Measurements from ENCODE around the gene RBMX.
"Not testable (repeated sequence)": the region's sequence is repeated elsewhere in the genome, so short reads cannot be mapped to it uniquely, and the experiment has no call there.

RBMX gene

DNA sequence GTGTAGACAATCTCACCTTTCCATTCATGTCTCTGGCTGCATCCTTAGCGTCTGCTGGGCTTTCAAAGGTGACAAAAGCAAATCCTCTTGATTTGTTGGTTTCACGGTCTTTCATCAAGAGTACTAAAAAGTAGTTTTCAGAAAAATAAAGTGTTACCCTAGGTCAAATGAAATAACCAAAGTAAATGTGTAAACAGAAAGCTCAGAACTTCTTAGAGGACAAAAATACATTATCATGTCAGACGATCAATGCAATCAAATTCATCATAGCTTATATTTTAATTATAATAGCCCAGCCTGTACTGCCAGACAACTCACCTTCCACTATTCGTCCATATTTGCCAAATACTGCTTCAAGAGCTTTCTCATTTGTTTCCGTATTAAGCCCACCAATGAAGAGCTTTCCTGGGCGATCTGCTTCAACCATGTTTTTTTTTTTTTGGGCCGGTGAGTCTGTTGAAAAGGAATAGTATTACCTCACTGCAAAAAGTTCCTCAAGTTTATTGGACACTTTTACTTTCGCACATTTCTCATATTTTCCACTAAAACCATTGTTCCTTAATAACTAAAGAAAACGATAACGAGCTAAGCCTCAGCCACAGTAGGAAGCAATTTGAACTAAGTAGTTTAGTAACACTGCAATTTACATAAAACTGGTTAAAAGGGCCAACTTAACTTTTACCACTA is 1.4 kb downstream of the RBMX start:
- in situ Hi-C loops (cut with HindIII; ENCODE audit: low sequenced_read_pairs) = no loop called here

DNA sequence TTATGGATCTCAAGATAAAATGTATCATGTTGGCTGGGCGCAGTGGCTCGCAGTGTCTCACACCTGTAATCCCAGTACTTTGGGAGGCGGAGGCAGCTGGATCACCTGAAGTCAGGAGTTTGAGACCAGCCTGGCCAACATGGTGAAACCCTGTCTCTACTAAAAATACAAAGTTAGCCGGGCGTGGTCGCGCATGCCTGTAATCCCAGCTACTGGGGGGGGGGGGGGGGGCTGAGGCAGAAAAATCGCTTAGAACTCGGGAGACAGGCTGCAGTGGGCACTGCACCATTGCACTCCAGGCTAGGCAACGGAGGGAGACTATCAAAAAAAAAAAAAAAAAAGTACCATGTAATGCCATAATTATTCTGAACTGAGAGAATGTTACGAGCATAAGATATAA is 2.1 kb downstream of the RBMX start:
- in situ Hi-C loops (cut with HindIII; ENCODE audit: low sequenced_read_pairs) = no loop called here

DNA sequence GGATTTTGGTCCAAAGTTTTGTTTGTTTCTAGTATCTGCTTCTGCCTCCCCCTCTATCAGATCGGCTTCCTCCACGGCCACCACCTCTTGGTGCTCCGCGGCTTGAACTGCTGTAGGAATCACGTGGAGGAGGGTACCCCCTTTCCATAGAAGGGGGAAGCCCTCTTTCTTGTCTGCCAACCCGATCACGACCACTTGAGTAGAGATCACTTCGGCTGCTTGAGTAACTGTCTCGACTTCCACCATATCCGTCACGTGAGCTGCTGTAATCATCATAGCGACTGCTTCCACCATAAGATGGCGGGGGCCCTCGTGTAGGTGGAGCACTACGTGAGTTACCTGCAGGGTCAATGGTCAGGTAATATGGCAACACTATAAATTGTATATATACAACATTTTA is 6.4 kb downstream of the RBMX start:
- in situ Hi-C loops (cut with HindIII; ENCODE audit: low sequenced_read_pairs) = not testable (repeated sequence)

DNA sequence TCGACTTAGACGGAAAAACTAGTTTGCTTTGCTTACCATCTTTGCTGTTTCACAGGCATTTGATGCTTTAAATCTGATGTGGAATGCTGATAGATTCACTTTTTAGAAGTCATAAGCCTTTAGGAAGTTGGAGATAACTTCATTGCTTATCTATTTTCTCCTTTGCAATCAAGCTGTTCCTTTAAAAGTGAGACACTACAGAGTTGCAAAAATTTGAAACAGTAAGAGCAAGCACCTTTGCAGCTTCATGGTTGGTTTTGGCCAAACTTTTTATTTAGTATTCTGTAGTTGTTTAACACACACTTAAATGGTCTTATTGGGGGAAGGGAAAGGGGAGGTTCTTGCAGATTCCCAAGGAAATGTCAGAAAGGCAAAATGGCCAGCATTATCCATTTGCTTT is 7.3 kb downstream of the RBMX start:
- in situ Hi-C loops (cut with HindIII; ENCODE audit: low sequenced_read_pairs) = not testable (repeated sequence)

DNA sequence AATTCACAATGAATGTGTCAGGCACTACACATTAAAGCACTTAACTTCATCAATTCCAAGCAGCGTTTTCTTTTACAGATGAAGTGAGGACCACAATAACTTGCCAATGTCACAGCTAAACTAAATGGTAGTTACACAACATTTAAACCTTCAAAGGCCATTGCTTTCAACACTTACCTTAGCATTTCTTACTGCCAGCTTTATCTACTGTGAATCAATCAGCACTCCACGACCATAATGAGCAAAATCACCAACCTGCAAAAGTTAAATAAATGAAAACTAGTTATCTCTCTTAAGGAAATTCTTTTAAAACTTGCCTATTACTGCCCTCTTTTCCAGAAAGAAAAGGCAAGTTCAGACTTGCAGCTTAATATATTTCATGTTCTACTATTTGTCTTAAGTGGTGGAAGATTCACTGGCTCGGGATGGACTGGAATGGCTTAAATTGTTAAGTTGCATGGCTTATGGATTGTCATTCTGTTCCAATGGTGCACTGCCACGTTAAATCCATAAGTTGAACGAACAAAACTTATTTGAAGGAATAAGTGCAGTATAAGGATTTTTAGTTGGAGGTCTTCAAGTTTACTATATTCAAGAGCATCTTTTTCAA is 8.3 kb downstream of the RBMX start:
- in situ Hi-C loops (cut with HindIII; ENCODE audit: low sequenced_read_pairs) = no loop called here

DNA sequence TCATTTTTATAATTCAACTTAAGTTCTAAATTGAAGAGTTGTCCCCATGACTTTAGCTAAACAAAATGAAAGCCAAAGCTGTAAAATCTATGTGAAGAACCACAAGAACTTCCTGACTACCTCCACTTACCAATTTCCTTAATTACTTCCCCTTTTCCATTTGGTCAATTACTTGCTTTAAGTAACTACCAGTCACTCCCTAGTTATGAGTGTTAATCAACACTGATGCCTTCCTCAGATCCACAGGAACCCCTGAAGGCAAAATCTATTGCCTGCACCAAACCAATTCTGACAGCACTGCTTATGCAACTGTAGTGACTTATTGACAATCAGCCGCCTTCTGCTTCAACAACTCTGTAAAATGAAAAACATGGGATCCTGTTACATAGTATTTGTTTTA is 10.5 kb downstream of the RBMX start:
- in situ Hi-C loops (cut with HindIII; ENCODE audit: low sequenced_read_pairs) = no loop called here

DNA sequence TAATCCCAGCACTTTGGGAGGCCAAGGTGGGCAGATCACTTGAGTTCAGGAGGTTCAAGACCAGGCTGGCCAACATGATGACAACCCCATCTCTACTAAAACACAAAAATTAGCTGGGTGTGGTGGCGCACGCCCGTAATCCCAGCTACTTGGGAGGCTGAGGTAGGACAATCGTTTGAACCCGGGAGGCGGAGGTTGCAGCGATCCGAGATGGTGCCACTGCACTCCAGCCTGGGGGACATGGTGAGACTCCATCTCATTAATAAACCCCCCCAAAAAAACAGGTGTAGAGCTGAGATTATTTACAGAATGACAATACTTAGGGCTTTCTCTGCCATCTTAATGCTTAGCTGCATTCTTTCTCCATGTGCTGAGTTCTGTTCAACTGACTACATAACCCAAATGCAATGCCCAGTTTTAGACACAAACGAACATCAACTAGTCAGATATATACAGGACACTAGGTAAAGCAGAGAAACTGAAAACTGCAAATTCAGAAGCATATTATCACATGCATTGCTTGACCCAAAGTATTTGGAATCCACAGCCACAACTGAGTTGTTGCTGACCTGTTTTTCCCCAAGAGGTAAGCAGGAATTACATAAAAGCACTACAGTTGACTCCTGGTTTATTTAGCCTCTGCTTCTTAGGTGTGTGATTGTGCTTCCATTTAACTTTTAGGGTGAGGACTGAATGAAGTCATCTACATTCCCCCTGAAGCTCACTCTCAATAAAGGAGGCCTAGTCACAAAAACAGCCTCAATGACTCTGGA is 12.1 kb downstream of the RBMX start:
- in situ Hi-C loops (cut with HindIII; ENCODE audit: low sequenced_read_pairs) = no loop called here

DNA sequence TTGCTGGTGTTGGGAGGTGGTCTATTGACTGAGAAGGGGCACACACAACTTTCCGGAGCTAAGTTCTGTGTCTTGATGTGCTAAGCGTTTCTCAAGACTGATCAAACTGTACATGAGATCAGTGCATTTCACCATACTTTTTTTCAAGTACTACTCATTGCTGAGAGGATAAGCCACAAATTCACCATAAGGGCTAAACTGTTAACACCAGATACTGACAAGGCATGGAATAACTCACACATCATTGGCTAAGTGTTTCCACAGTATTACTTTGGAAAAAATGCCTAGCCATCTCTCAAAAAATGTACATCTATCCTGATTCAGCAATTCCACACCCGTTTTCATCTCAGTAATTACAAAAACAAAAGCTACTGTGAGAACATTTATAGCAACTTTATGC is 13.0 kb downstream of the RBMX start:
- in situ Hi-C loops (cut with HindIII; ENCODE audit: low sequenced_read_pairs) = no loop called here

DNA sequence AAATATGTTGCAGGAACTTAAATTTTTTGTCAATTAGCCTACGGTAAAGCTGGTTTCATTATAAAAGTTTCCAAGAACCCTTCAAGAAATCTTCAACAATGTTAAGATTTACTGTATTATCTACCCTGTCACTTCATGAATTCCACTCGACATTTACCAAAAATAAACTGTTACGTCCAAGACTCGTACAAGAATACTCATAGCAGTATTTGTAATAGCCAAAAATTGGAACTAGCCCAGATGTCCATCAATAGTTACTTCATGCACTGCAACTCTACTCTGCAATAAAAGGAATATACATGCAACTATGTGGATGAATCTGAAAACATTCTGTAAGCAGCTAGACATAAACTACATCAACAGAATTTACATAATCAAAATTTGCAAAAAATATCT is 13.4 kb downstream of the RBMX start:
- in situ Hi-C loops (cut with HindIII; ENCODE audit: low sequenced_read_pairs) = no loop called here

DNA sequence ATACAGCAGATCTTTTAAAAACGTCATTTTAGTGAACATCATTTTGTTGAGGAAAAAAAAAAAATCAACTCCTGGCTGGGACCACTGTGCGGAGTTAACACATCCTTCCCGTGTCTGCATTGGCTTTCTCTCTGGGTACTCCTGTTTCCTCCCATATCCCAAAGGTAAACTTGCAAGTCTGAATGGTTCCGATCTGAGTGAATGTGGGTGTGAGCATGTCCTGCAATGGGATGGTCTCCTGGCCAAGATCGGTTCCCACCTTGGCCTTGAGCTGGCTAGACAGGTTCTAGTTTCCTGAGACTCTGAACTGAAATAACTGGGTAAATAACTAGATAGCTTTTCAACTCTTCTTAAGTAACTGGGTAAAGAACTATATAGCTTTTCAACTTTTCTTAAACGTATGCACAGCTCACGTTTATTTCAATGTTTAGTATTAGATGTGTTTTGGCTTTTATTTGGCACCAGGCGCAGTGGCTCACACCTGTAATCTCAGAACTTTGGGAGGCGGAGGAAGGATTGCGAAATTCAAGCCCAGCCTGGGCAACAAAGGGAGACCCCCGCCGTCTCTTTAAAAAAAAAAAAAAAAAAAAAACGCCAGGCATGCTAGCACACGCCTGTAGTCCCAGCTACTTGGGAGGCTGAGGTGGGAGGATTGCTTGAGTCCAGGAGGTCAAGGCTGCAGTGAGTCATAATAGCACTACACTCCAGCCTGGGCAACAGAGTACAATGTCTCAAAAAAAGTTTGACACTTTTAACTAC is 14.0 kb downstream of the RBMX start:
- in situ Hi-C loops (cut with HindIII; ENCODE audit: low sequenced_read_pairs) = no loop called here

DNA sequence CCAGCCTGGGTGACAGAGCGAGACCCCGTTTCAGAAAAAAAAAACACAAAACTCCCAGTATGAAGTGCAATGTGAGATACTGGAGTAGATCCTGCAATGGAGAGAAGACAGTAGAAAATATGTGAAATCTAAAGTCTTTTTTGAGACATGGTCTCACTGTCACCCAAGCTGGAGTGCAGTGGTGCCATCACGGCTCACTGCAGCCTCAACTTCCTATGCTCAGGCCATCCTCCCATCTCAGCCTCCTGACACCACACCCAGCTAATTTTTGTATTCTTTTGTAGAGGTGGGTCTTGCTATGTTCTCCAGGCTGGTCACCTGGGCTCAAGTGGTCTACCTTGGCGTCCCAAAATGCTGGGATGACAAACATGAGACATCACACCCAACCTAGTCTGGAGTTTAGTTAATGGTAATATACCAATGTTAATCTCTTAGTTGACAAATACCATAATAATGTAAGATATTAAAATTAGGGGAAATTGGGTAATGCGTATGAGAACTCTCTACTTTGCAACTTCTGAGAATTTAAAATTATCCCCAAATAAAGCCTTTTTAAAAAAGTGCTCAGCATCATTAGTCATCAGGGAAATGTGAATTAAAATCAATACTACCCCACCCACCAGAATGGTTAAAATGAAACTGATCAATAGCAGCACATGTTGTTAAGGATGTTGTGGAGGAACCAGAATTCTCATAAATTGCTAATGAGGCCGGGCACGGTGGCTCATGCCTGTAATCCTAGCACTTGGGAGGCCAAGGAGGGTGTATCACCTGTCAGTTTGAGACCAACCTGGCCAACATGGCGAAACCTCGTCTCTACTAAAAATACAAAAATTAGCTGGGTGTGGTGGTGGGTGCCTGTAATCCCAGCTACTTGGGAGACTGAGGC is 15.0 kb downstream of the RBMX start:
- in situ Hi-C loops (cut with HindIII; ENCODE audit: low sequenced_read_pairs) = no loop called here

DNA sequence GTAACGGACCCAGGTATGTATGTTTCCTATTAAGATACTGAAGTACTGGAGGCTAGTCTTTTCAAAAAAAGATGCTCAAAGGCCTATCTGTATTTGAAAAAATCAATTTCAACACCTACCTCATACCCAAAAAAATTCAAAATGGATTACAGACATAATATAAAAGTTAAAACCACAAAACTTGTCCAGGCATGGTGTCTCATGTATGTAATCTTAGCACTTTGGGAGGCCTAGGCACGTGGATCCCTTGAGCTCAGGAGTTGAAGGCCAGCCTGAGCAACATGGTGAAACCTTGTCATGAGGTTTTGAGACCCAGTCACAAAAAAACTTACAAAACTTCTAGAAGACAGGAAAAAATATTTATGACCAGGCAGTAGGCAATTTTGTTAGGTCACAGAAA is 16.7 kb downstream of the RBMX start:
- in situ Hi-C loops (cut with HindIII; ENCODE audit: low sequenced_read_pairs) = no loop called here

DNA sequence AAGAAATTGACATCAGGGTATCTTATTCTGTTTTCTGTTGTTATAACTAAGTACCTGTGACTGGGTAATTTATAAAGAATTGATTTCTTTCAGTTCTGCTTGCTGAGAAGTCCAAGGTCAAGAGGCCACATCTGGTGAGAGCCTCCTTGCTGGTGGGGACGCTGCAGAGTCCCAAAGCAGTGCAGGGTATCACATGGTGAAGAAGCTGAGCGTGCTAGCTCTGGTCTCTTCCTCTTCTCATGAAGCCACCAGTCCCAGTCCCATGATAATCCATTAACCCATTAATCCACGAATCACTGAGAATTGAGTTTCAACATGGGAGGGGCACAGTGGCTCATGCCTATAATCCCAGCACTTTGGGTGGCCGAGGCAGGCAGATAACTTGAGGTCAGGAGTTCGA is 18.0 kb downstream of the RBMX start:
- in situ Hi-C loops (cut with HindIII; ENCODE audit: low sequenced_read_pairs) = no loop called here

DNA sequence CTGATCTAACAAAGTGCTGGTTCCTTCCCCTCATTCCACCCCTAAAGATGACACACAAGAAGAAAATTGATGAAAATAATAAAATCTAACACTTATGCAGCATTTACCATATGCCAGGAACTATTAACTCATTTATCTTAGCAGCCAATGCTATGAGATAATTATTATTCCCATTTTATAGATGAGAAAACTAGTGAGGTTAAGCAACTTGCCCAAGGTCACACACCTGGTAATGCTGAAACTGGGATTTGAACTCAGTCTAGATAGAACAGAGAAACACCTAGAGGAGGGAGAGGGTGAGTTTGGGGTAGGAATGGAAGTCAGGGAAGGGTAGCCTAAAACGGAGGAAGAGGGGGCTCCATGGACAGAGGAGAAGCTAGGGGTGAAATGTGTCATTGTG is 18.6 kb downstream of the RBMX start:
- in situ Hi-C loops (cut with HindIII; ENCODE audit: low sequenced_read_pairs) = no loop called here

DNA sequence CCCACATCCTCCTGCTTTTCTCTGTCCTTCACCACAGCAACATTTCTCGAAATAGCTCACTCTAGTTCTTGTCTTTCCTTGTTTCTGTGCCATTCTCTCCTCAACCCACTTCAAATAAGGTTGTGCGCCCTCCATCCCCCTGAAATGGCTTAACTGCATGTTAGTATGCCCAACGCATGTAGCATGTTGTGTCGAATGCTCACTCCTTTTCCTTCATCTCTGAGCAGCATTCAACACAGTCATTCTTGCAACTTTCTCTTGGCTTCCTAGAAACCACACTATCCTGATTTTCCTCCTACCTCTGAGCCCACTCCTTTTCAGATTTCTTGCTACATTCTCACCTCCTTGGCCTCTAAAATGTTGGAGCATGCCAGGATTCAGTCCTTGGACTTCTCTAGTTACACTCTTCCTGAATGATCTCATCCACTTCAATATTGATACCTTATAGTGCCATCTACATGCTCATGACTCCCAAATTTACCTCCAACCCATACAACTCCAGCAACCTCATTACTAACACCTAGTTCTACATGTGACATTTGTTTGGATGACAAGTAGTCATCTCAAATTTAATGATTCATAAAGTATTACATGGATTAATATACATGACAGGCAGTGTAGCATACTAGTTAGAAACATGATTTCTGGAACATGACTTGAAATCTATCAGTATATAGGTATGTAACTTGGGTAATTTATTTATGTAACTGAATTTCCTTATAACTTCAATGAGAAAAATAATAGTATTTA is 22.3 kb downstream of the RBMX start:
- in situ Hi-C loops (cut with HindIII; ENCODE audit: low sequenced_read_pairs) = no loop called here

DNA sequence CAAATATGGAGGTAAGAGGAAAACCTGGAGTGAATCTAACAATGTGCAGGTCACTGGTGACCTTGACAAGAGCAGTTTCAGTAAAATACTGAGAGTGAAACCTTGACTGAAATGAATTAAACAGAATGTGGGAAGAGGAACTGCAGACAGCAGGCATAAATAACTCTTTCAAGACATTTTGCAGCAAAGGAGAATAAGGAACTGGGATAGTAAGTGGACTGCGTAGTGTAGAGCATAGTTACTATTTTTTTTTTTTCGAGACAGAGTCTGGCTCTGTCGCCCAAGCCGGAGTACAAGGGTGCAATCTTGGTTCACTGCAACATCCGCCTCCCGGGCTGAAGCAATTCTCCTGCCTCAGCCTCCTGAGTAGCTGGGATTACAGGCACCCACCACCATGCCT is 24.0 kb downstream of the RBMX start:
- in situ Hi-C loops (cut with HindIII; ENCODE audit: low sequenced_read_pairs) = no loop called here

DNA sequence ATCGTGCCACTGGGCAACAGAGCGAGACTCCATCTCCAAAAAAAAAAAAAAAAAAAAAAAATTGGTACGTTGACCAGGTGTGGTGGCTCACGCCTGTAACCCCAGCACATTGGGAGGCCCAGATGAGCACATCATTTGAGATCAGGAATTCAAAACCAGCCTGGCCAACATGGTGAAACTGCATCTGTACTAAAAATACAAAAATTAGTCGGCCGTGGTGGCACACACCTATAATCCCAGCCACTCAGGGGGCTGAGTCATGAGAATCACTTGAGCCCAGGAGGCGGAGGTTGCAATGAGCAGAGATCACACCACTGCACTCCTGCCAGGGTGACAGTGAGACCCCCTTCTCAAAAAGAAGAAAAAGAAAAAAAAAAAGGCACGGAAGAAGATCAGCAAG is 24.5 kb downstream of the RBMX start:
- in situ Hi-C loops (cut with HindIII; ENCODE audit: low sequenced_read_pairs) = no loop called here

DNA sequence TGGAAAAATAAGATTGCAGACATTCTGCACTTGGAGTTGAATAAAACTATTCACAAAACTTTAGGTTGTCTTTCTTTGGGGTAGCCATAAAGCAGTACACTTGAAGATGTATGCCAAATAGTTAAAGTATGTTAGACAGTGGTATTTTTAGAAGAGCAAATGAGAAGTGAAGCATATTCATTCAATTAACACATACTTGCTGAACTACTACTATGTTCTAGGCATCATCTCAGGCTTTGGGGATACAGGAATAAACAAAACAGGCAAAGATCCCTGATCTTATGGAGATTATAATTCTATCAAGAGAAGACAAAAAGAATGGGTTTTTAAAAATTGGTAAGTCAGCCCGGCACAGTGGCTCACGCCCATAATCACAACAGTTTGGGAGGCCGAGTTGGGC is 29.0 kb downstream of the RBMX start:
- in situ Hi-C loops (cut with HindIII; ENCODE audit: low sequenced_read_pairs) = no loop called here

DNA sequence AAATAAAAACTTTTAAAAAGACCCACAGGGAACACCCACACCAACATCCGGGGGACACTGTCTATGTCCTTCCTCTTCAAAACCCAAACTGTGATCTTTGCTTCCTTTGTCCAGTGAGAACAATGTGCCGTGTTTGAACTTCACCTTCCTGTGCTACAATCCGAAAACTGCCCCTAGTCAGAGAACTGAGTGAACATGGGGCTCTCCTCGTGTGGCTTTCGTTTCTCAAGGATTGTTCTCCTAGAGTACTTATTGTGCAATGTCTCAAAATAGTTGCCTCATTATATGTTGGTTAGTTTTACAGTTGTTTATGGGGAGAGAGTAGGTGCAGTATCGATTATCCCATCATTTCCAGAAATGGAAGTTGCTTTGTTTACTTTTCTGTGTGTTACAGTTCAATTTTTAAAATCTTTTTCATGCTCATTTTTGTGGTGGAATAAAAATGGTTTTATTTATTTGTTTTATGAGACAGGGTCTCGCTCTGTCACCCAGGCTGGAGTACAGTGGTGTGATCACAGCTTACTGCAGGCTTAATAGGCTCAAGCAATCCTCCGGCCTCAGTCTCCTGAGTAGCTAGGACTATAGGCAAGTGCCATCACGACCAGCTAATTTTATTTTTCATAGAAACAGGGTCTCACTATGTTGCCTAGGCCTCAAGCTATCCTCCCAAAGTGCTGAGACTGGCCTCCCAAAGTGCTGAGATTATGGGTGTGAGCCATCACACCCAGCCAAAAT is 29.9 kb downstream of the RBMX start:
- in situ Hi-C loops (cut with HindIII; ENCODE audit: low sequenced_read_pairs) = no loop called here

Data from endothelial cell of hepatic sinusoid (primary cell).